Measurements from ENCODE around the gene CLCN2.

DNA sequence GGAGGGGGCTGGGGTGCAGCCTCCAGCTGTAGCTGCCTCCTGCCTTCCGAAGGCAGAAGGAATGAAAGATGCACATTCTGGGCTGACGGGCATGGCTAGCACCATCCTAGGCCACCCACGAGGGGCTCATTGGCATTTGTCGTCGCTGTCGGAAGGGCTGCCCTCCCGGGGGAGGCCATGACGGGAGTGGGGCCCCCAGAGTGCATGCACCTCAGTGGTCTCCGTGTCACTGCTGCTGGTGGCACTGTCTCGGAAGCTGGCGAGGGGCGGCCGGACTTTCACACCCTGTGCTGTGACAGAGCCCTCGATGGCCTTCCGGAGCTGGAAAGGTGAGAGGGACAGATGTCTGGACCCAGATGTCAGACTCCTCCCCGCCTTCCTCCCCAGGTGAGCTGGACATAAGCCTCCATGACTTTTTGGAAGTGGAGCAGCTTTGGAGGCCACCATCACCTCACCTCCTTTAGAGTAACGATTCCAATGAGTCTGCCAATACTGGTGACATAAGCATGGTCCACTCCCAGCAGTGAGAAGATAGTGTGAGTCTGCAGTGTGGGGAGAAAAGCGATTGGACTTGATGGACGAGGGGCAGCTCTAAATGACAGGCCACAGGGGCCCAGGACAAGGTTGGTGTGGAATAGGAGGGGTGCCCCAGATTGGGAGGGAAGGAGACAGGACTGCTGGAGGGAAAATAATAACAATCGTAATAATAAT is 14.8 kb downstream of the CLCN2 start:
- TF ChIP-seq, protein P1, sequence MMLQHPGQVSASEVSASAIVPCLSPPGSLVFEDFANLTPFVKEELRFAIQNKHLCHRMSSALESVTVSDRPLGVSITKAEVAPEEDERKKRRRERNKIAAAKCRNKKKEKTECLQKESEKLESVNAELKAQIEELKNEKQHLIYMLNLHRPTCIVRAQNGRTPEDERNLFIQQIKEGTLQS (CRISPR knock-in tag; conservative IDR thresholded peaks at IDR 0.05) = no peak
- TF ChIP-seq NFYB (CRISPR knock-in tag; conservative IDR thresholded peaks at IDR 0.05; ENCODE audit: low read depth) = no peak
- TF ChIP-seq NR3C1 (CRISPR knock-in tag; conservative IDR thresholded peaks at IDR 0.05; ENCODE audit: low read depth) = no peak
- TF ChIP-seq, protein P2, sequence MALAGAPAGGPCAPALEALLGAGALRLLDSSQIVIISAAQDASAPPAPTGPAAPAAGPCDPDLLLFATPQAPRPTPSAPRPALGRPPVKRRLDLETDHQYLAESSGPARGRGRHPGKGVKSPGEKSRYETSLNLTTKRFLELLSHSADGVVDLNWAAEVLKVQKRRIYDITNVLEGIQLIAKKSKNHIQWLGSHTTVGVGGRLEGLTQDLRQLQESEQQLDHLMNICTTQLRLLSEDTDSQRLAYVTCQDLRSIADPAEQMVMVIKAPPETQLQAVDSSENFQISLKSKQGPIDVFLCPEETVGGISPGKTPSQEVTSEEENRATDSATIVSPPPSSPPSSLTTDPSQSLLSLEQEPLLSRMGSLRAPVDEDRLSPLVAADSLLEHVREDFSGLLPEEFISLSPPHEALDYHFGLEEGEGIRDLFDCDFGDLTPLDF (CRISPR knock-in tag; IDR thresholded peaks at IDR 0.05) = no peak
